RKO (cell line): Measurements from ENCODE around the gene DLGAP4.

Experiments used
- DNase-seq: peaks from one replicate; pipeline ENCODE4 v3.0.0-alpha.2; 2016; ENCODE audit warnings: low spot score

The DLGAP4 gene

GRCh38 chr20:36305602-36306551 is at the start of gene DLGAP4:
Gene DLGAP4, plus strand, starts transcription at chr20:36306339. Its CDS starts 125,379 bp downstream, at chr20:36431718.
- no peak for DNase-seq

- DNase-seq, result no peak
Observed at GRCh38 chr20:36259177-36260061, 46.7 kb upstream of the DLGAP4 start.

- DNase-seq, result no peak
Observed at GRCh38 chr20:36260316-36260715, 45.8 kb upstream of the DLGAP4 start.

GRCh38 chr20:36261389-36262105 is 44.6 kb upstream of the DLGAP4 start:
- DNase-seq, result peak; percentile 19

GRCh38 chr20:36262440-36262839 is 43.7 kb upstream of the DLGAP4 start:
- DNase-seq, result no peak

GRCh38 chr20:36264426-36265246 is 41.5 kb upstream of the DLGAP4 start:
- no peak for DNase-seq

- no peak for DNase-seq
Observed at GRCh38 chr20:36266189-36266588, 40.0 kb upstream of the DLGAP4 start.

GRCh38 chr20:36267605-36268381 is 38.3 kb upstream of the DLGAP4 start:
- no peak for DNase-seq

GRCh38 chr20:36268440-36269342 is 37.4 kb upstream of the DLGAP4 start:
- DNase-seq, result no peak

GRCh38 chr20:36269507-36269906 is 36.6 kb upstream of the DLGAP4 start:
- no peak for DNase-seq

- DNase-seq, result no peak
Observed at GRCh38 chr20:36270744-36271638, 35.1 kb upstream of the DLGAP4 start.

- DNase-seq, result no peak
Observed at GRCh38 chr20:36271639-36272546, 34.2 kb upstream of the DLGAP4 start.

- DNase-seq, result no peak
Observed at GRCh38 chr20:36272547-36273220, 33.5 kb upstream of the DLGAP4 start.

- DNase-seq, result peak; percentile 58
Observed at GRCh38 chr20:36273414-36274180, 32.5 kb upstream of the DLGAP4 start.

GRCh38 chr20:36274181-36274841 is 31.8 kb upstream of the DLGAP4 start:
- no peak for DNase-seq
